Ishikawa (cell line): Measurements from ENCODE around the gene ANKHD1.

Experiments used
- CEBPB ChIP-seq: IDR thresholded peaks from 2 replicates; pipeline ENCODE4 v1.6.1; 2012
- CREB1 ChIP-seq: IDR thresholded peaks from 2 replicates; pipeline ENCODE4 v1.6.1; 2012; ENCODE audit warnings: low read depth
- EGR1 ChIP-seq: IDR thresholded peaks from 2 replicates; pipeline ENCODE4 v1.6.1; 2012
- EP300 ChIP-seq: IDR thresholded peaks from 2 replicates; pipeline ENCODE4 v1.6.1; 2012; ENCODE audit warnings: borderline replicate concordance
- FOXM1 ChIP-seq: IDR thresholded peaks from 2 replicates; pipeline ENCODE4 v1.6.1; 2012; ENCODE audit warnings: low read depth, borderline replicate concordance
- NFIC ChIP-seq: IDR thresholded peaks from 2 replicates; pipeline ENCODE4 v1.6.1; 2012
- RAD21 ChIP-seq: IDR thresholded peaks from 2 replicates; pipeline ENCODE4 v1.6.1; 2012; ENCODE audit warnings: low read depth
- TAF1 ChIP-seq: IDR thresholded peaks from 2 replicates; pipeline ENCODE4 v1.6.1; 2012; ENCODE audit warnings: low read depth, mild to moderate bottlenecking
- TCF12 ChIP-seq: IDR thresholded peaks from 2 replicates; pipeline ENCODE4 v1.6.1; 2012; ENCODE audit warnings: low read depth
- TEAD4 ChIP-seq: IDR thresholded peaks from 2 replicates; pipeline ENCODE4 v1.6.1; 2012
- YY1 ChIP-seq: IDR thresholded peaks from 2 replicates; pipeline ENCODE4 v1.6.1; 2012; ENCODE audit warnings: low read depth
- ZBTB7A ChIP-seq: IDR thresholded peaks from 2 replicates; pipeline ENCODE4 v1.6.1; 2012; ENCODE audit warnings: low read depth
- TF ChIP-seq, protein P1 (sequence below): IDR thresholded peaks from 2 replicates; pipeline ENCODE4 v1.6.1; 2012; ENCODE audit warnings: low read depth, mild to moderate bottlenecking
- TF ChIP-seq, protein P2 (sequence below): IDR thresholded peaks from 2 replicates; pipeline ENCODE4 v1.6.1; 2012
- TF ChIP-seq, protein P3 (sequence below): IDR thresholded peaks from 2 replicates; pipeline ENCODE4 v1.6.1; 2012

Gene ANKHD1

GRCh38 chr5:140524003-140524402 is 122.4 kb downstream of the ANKHD1 start:
- TF ChIP-seq TCF12 (no peak), RAD21 (no peak), ZBTB7A (no peak), NFIC (no peak), FOXM1 (no peak)

GRCh38 chr5:140540227-140540626 is 138.6 kb downstream of the ANKHD1 start:
- TF ChIP-seq, protein P1, sequence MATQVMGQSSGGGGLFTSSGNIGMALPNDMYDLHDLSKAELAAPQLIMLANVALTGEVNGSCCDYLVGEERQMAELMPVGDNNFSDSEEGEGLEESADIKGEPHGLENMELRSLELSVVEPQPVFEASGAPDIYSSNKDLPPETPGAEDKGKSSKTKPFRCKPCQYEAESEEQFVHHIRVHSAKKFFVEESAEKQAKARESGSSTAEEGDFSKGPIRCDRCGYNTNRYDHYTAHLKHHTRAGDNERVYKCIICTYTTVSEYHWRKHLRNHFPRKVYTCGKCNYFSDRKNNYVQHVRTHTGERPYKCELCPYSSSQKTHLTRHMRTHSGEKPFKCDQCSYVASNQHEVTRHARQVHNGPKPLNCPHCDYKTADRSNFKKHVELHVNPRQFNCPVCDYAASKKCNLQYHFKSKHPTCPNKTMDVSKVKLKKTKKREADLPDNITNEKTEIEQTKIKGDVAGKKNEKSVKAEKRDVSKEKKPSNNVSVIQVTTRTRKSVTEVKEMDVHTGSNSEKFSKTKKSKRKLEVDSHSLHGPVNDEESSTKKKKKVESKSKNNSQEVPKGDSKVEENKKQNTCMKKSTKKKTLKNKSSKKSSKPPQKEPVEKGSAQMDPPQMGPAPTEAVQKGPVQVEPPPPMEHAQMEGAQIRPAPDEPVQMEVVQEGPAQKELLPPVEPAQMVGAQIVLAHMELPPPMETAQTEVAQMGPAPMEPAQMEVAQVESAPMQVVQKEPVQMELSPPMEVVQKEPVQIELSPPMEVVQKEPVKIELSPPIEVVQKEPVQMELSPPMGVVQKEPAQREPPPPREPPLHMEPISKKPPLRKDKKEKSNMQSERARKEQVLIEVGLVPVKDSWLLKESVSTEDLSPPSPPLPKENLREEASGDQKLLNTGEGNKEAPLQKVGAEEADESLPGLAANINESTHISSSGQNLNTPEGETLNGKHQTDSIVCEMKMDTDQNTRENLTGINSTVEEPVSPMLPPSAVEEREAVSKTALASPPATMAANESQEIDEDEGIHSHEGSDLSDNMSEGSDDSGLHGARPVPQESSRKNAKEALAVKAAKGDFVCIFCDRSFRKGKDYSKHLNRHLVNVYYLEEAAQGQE: no peak
- no peak for TF ChIP-seq TEAD4
- TF ChIP-seq, protein P2, sequence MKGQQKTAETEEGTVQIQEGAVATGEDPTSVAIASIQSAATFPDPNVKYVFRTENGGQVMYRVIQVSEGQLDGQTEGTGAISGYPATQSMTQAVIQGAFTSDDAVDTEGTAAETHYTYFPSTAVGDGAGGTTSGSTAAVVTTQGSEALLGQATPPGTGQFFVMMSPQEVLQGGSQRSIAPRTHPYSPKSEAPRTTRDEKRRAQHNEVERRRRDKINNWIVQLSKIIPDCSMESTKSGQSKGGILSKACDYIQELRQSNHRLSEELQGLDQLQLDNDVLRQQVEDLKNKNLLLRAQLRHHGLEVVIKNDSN: no peak
- TF ChIP-seq EGR1: no peak

GRCh38 chr5:140542972-140543371 is 141.3 kb downstream of the ANKHD1 start:
- TF ChIP-seq, protein P1: no peak
- no peak for TF ChIP-seq CEBPB
- TF ChIP-seq, protein P3, sequence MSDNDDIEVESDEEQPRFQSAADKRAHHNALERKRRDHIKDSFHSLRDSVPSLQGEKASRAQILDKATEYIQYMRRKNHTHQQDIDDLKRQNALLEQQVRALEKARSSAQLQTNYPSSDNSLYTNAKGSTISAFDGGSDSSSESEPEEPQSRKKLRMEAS: no peak
- no peak for TF ChIP-seq YY1

DNA sequence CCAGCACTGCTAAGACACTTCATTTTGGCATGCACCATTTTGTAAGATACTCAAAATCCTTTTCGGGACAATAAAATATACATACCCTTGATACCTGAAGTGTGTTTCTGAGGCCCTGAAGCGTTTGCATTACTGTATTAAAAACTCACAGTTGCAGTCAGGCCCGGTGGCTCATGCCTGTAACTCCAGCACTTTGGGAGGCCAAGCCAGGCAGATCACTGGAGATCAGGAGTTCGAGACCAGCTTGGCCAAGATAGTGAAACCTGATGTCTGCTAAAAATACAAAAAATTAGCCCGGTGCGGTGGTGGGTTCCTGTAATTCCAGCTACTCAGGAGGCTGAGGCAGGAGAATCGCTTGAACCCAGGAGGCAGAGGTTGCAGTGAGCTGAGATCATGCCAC is 143.4 kb downstream of the ANKHD1 start:
- TF ChIP-seq EP300 (no peak), TAF1 (no peak), ZBTB7A (no peak), RAD21 (no peak), EGR1 (no peak), YY1 (no peak), NFIC (no peak), CEBPB (no peak), FOXM1 (no peak), TEAD4 (no peak), CREB1 (no peak), TCF12 (no peak)
- TF ChIP-seq, protein P1: no peak
- TF ChIP-seq, protein P3: no peak
- TF ChIP-seq, protein P2: no peak

DNA sequence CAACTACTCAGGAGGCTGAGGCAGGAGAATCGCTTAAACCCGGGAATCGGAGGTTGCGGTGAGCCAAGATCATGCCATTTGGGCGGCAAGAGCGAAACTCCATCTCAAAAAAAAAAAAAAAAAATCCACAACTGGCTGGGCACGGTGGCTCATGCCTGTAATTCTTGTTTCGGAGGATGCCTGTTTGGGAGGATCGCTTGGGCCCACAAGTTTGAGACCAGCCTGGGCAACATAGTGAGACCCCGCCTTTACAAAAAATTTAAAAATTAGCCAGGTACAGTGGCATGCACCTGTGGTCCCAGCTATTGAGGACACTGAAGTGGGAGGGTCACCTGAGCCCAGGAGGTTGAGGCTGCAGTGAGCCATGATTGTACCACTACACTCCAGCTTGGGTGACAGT is 144.0 kb downstream of the ANKHD1 start:
- TF ChIP-seq, protein P2: no peak
- no peak for TF ChIP-seq TEAD4
- no peak for TF ChIP-seq NFIC
- no peak for TF ChIP-seq FOXM1
- TF ChIP-seq, protein P3: no peak
- no peak for TF ChIP-seq CREB1
- no peak for TF ChIP-seq EP300
- TF ChIP-seq TAF1: no peak
- TF ChIP-seq, protein P1: no peak
- TF ChIP-seq CEBPB: no peak
- no peak for TF ChIP-seq RAD21
- no peak for TF ChIP-seq TCF12
- TF ChIP-seq EGR1: no peak
- TF ChIP-seq ZBTB7A: no peak
- TF ChIP-seq YY1: no peak
